GM19468 (cell line): ENCODE measurements around the gene HS1BP3.

ENCODE experiments used
- ATAC-seq: cut with Tn5 transposase; IDR thresholded peaks from one replicate; pipeline ENCODE4 v1.9.1; 2021; ENCODE audit warnings: mild to moderate bottlenecking, moderate library complexity, moderate number of reproducible peaks; ENCODE audit not compliant: unreplicated experiment; ENCODE audit errors: extremely low read depth

HS1BP3 gene

GRCh38 chr2:20590704-20591515 lies 60.0 kb downstream of the HS1BP3 start:
- no peak for ATAC-seq

- ATAC-seq: no peak
Measured at GRCh38 chr2:20589975-20590703, 60.8 kb downstream of the HS1BP3 start.

DNA sequence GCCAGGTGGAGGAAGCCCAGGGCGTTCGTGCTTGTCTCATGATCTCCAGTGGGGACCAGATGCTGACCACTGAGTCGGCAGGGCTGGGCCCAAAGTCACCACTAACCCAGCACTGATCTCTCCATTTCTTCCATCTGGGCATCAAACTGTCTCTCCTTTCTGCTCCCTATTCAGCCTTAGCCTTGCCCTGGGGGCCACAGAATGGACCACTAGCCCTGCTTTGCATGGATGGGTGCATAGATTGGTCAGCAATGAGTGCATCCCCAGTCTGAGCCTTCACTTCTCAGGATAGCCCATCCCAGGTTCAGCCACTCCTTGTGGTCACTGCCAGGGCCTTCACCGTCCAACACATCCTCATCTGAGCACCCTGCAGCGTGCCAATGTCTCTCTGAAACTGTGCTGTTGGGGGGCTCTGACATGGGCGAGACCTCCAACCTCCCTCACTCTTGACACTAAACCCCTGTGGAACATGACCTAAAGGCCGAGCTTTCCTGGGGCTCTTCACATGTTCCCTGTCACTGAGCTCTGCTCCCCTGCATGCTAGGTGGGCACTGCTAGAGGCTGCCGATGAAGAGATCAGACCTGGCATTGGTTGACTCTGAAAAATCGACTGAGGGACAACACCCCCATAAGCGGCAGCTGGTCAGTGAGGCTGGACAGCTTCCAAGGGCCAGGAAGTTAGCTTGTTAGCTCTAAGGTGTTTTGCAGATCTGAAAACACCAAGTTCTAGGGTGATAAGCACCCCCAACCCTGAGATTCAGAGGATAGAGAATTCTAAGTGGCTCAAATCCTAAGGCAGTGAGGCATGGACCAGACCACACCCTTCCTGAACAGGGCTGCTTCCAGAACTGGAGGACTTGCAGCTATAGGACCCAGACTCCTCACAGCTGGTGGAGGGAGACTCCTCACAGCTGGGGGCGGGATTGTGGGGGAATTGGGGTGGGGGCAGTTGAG lies 61.7 kb downstream of the HS1BP3 start:
- no peak for ATAC-seq

DNA sequence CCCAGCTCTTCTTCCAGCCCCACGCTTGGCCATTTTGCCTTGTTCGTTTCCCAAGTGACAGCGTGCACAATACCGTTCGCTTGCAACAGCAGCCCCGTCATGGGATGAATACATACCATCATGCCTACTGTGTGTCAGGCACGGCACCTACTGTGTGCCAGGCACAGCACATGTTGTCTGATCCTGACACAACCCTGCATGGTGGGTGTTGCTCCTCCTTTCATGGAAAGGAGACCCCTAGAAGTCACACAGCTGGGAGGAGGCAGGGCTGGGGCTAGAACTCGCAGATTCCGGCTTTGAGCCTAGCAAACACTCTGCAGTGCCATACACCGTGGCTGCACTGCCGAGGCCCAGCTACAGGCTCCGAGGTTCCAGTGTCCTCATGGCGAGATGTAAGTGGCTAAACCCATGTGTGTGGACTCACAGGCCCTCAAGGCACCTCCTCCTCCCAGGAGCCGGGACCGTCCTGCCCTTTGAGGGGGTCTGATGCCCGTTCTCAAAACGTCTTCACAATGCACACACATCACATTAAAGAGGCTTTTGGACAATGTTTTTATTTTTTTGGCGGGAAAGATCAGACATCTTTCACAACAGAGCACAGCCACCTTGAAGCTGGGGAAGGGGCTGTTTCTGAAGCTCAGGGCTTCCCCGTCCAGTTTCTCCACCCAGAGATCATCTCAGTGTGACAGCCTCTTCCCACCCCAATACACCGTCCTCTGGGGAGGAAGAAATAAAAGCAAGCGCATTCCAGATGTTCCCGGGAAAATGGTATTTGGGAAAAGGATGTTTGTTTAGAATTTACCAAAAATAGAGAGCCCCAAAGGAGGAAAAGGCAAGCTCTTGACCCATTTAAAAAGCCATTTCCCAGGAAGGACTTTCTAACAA lies 64.9 kb downstream of the HS1BP3 start:
- ATAC-seq: no peak

- no peak for ATAC-seq
Measured at GRCh38 chr2:20585359-20585709, 65.6 kb downstream of the HS1BP3 start.

DNA sequence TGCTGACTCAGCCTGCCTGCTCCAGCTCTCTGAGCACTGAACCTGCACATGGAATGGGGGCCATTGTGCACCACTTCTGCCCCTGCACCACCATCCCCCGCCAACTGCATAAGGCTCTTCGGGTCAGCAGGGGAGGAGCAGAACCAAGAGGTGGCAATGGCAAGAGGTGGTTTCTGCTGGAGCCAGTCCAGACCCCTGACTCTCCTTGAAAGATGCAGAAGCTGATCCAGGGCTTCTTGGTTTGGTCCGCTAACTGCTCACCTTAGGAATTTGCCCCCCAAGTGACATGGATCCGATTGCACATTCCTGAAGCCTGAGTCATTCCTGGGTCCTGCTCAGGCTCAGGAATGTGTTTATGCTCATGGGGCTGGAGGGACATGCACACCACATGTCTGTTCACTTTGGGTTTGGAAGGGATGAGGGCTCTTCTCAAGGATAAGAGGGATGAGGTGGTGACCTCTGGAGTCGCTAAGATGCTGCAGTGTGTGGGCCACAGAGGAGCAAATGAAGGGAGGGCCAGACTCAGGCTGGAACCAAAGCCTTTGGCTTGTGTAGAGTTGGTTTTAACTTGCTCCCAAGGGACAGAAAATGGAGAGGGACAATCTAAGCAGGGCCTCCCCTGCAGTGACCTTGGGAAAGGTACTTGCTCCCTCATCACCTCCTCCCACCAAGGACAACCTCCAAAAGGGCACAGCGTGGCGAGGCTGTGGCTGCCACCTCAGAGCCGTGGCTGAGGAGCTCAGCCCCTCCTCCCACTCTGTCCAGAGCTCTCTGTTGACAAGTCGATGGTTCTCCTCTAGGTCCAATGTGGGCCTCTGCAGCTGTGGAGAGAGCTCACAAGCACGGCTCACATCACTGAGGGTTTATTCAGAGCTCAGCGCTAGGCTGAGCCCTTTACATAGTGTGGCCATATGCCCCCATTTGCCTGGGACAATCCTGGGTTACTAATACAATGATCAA lies 66.2 kb downstream of the HS1BP3 start:
- ATAC-seq: no peak

- no peak for ATAC-seq
Measured at GRCh38 chr2:20584045-20584398, 66.9 kb downstream of the HS1BP3 start.

DNA sequence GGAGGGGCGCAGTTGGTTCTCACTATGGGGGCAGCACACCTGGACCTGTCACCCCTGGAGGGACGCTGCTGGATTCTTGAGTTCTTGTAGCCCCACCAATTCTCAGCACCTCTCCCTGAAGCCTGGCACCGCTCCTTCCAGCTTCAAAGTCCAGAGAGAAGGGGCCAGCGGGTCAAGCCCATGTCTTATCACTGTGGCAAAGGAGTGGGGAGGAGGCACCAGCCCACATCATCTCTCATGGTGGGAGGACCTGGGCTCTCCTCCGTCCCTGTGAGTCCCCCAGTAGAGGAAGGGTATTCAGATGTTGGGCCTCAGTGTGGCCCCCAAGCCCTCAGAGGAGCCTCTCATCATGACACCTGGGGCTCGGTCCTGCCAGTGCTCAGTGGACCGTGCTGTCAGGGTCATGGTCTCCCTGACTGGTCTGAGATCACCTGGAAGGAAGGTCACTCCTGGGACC lies 67.4 kb downstream of the HS1BP3 start:
- no peak for ATAC-seq

- ATAC-seq: no peak
Measured at GRCh38 chr2:20582600-20583221, 68.2 kb downstream of the HS1BP3 start.

GRCh38 chr2:20580690-20581437 lies 70.0 kb downstream of the HS1BP3 start:
- no peak for ATAC-seq

DNA sequence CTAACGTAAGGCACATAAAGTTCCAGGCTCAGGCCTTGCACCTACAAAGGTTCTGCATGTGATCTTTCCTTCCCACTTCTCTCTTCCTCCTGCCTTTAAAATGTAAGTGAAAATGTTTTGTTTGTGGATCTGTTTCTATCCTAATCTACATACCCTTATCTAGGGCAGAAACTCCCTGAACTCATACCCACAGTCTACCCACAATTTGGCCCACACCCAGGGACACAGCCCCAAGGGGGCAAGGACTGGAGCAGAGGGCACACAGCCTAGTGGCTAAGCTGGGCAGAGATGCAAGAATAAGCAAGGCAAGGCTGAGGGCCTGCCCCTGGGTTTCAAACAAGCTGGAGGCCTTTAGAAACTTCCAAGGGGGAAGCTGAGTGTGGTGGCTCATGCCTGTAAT lies 71.0 kb downstream of the HS1BP3 start:
- ATAC-seq: no peak

- ATAC-seq: peak; percentile 68
Measured at GRCh38 chr2:20578895-20579825, 71.7 kb downstream of the HS1BP3 start.

GRCh38 chr2:20578266-20578894 lies 72.5 kb downstream of the HS1BP3 start:
- no peak for ATAC-seq

- no peak for ATAC-seq
Measured at GRCh38 chr2:20577495-20578235, 73.2 kb downstream of the HS1BP3 start.

DNA sequence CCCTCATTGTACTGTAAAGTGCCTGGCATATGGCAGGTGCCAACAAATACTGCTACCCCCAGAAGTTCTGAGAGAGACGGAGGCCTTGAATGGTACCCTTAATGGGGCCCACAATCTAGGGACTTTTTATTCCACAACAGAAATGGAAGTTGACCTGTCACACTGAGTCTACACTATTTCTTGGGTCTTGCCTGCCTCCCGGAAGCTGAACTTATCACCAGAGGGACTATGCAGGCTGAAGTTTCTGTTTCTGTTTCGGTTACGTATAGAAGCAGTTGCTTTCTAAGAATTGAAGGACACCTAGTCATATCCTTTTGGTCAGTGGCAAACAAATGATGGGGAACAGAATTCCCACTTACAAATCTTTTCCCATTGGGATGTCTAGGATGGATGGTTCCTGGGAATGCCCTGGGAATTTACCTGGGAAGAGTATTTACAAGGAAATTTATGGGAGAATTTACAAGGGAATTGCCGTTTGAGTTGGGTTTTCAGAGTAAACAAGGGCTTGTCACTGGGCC lies 74.2 kb downstream of the HS1BP3 start:
- peak; percentile 80 for ATAC-seq
